ENCODE data around the gene ASB15. TPM values are rescaled to one million over a fixed set of nuclear protein-coding genes. Genes with fewer than 3 reads are reported as not detected.

ASB15 gene
- polyA plus RNA-seq, 3 donors: not detected

DNA sequence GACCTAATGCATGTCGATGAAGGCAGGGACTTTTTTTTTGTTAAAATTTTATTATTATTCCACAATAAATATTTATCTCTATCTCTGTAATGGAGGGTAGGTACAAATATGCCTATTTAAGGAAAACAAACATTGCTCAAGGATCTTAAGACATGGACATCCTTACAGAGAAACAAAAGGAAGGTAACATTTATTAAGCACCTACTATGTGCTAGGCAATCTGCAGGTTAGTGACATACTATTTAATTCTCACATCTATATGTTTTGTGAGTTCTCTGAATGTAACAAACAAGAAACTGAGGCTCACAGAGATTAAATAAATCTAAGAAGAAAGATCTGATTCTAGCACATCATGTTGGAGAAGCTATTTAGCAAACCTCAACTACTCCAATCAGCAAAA is 86.1 kb downstream of the ASB15 start:
- no peak overlapping the region for H3K4me3 ChIP-seq (replicated peaks in 1 of 3; ENCODE audit: low read depth in 2 of 3, low read length in 3 of 3)
- Mint-ChIP-seq H3K4me3 (no peak overlapping the region), H3K36me3 (peaks cover 53 to 72% of the 10 kb centered on the region in 2 donors), H3K27ac (no peak overlapping the region), H3K4me1 (no peaks in the 10 kb centered on the region), H3K27me3 (ENCODE audit: low read depth in 3 of 3) (no peaks in the 10 kb centered on the region), H3K9me3 (no peaks in the 10 kb centered on the region)
- no peaks in the 10 kb centered on the region for H3K4me1 ChIP-seq (ENCODE audit: control insufficient read depth in 1 of 2, insufficient read depth in 2 of 2, low read length in 2 of 2)
- H4K20me1 ChIP-seq (ENCODE audit: insufficient read depth, low read length): no peaks in the 10 kb centered on the region
- H3K27ac ChIP-seq (ENCODE audit: low read depth in 1 of 2, low read length in 2 of 2): no peak overlapping the region
- H3K79me2 ChIP-seq (ENCODE audit: insufficient read depth, low read length): no peaks in the 10 kb centered on the region
- no peak overlapping the region for H3K9ac ChIP-seq (ENCODE audit: insufficient read depth, low read length, poor library complexity, severe bottlenecking)
- no peaks in the 10 kb centered on the region for H3K9me3 ChIP-seq (replicated peaks in 1 of 2; ENCODE audit: control insufficient read depth in 1 of 2, insufficient read depth in 1 of 2, low read length in 2 of 2)
- no peak overlapping the region for H2AFZ ChIP-seq (ENCODE audit: insufficient read depth, low read depth, low read length, poor library complexity, severe bottlenecking)
- no peak for DNase-seq
- H3K27me3 ChIP-seq (ENCODE audit: control insufficient read depth in 2 of 2, insufficient read depth in 2 of 2, low read length in 2 of 2): no peaks in the 10 kb centered on the region
- H3K4me2 ChIP-seq (replicated peaks; ENCODE audit: extremely low read depth, low read length, poor library complexity, severe bottlenecking): no peak overlapping the region
- intact Hi-C loops (cut with micrococcal nuclease): no loop called here
- WGBS (ENCODE audit: insufficient coverage): no CpG with 5 or more reads among the region's 1 CpG
- H3K36me3 ChIP-seq (replicated peaks in 1 of 2; ENCODE audit: control insufficient read depth in 1 of 2, insufficient read depth in 2 of 2, low read length in 2 of 2): peaks cover 52 to 90% of the 10 kb centered on the region in 2 donors
- TF ChIP-seq, protein P1, sequence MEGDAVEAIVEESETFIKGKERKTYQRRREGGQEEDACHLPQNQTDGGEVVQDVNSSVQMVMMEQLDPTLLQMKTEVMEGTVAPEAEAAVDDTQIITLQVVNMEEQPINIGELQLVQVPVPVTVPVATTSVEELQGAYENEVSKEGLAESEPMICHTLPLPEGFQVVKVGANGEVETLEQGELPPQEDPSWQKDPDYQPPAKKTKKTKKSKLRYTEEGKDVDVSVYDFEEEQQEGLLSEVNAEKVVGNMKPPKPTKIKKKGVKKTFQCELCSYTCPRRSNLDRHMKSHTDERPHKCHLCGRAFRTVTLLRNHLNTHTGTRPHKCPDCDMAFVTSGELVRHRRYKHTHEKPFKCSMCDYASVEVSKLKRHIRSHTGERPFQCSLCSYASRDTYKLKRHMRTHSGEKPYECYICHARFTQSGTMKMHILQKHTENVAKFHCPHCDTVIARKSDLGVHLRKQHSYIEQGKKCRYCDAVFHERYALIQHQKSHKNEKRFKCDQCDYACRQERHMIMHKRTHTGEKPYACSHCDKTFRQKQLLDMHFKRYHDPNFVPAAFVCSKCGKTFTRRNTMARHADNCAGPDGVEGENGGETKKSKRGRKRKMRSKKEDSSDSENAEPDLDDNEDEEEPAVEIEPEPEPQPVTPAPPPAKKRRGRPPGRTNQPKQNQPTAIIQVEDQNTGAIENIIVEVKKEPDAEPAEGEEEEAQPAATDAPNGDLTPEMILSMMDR (IDR thresholded peaks at IDR 0.05): no peak

Other genes starting within 250 kb of the ASB15 start
- gene IQUB, start 67.2 kb upstream of the ASB15 start, polyA plus RNA-seq: under 1 TPM in 1 of 3 donors, not detected in 2; 0.07 TPM
- gene NDUFA5, start 44.0 kb upstream of the ASB15 start, polyA plus RNA-seq: 10 to 100 TPM in 2 of 3 donors, 1 to 10 TPM in 1; 6.9 to 49.2 (median 37.3) TPM
- under 1 TPM in 1 of 3 donors, not detected in 2; 0.09 TPM for gene LMOD2, start 54.0 kb downstream of the ASB15 start, polyA plus RNA-seq
- gene WASL, start 147.2 kb downstream of the ASB15 start, polyA plus RNA-seq: 1 to 10 TPM; 1.6 to 3.9 (median 2.1) TPM
- gene HYAL4, start 243.3 kb downstream of the ASB15 start, polyA plus RNA-seq: not detected

Measured in CD14-positive monocyte (primary cell).